ENCODE results near the gene PRR22.
"Not testable (repeated sequence)": the region's sequence is repeated elsewhere in the genome, so short reads cannot be mapped to it uniquely, and the experiment has no call there.

PRR22 gene

GRCh38 chr19:5782945-5783919, 1.3 kb downstream of the PRR22 start:
- Histone ChIP-seq H3K27me3 (no peaks in the 10 kb centered on the region), H3K4me1 (ENCODE audit: control insufficient read depth in 1 of 2, insufficient read depth in 1 of 2, low read depth in 1 of 2, low read length in 1 of 2) (no peaks in the 10 kb centered on the region), H3K4me3 (ENCODE audit: low read depth in 1 of 2, low read length in 1 of 2) (no peak overlapping the region), H3K36me3 (peaks cover 57% of the 10 kb centered on the region), H3K9me3 (no peaks in the 10 kb centered on the region), H3K27ac (no peak overlapping the region)
- TF ChIP-seq CTCF (IDR thresholded peaks at IDR 0.05), result no peak

- peaks cover 48% of the 10 kb centered on the region for H3K36me3 ChIP-seq
- TF ChIP-seq CTCF (IDR thresholded peaks at IDR 0.05), result no peak
- H3K27ac ChIP-seq, result no peak overlapping the region
- H3K4me3 ChIP-seq (ENCODE audit: low read depth in 1 of 2, low read length in 1 of 2), result no peak overlapping the region
- no peaks in the 10 kb centered on the region for H3K27me3 ChIP-seq
- no peaks in the 10 kb centered on the region for H3K9me3 ChIP-seq
- no peaks in the 10 kb centered on the region for H3K4me1 ChIP-seq (ENCODE audit: control insufficient read depth in 1 of 2, insufficient read depth in 1 of 2, low read depth in 1 of 2, low read length in 1 of 2)
Measured at GRCh38 chr19:5782322-5782721, 2.2 kb downstream of the PRR22 start.

GRCh38 chr19:5780916-5781315, 3.6 kb downstream of the PRR22 start:
- not testable (repeated sequence) for H3K9me3 ChIP-seq; H3K4me3 ChIP-seq (ENCODE audit: low read depth in 1 of 2, low read length in 1 of 2); H3K4me1 ChIP-seq (ENCODE audit: control insufficient read depth in 1 of 2, insufficient read depth in 1 of 2, low read depth in 1 of 2, low read length in 1 of 2); H3K27ac ChIP-seq; H3K27me3 ChIP-seq
- peaks cover 34% of the 10 kb centered on the region for H3K36me3 ChIP-seq

GRCh38 chr19:5778402-5778801, 6.1 kb downstream of the PRR22 start:
- Histone ChIP-seq H3K9me3 (no peaks in the 10 kb centered on the region), H3K27ac (no peak overlapping the region), H3K27me3 (no peaks in the 10 kb centered on the region), H3K4me3 (ENCODE audit: low read depth in 1 of 2, low read length in 1 of 2) (no peak overlapping the region), H3K36me3 (peaks cover 9% of the 10 kb centered on the region), H3K4me1 (ENCODE audit: control insufficient read depth in 1 of 2, insufficient read depth in 1 of 2, low read depth in 1 of 2, low read length in 1 of 2) (no peaks in the 10 kb centered on the region)
- no peak for TF ChIP-seq CTCF (IDR thresholded peaks at IDR 0.05)

- Histone ChIP-seq H3K27me3 (no peaks in the 10 kb centered on the region), H3K9me3 (no peaks in the 10 kb centered on the region), H3K36me3 (no peaks in the 10 kb centered on the region), H3K4me1 (ENCODE audit: control insufficient read depth in 1 of 2, insufficient read depth in 1 of 2, low read depth in 1 of 2, low read length in 1 of 2) (no peaks in the 10 kb centered on the region), H3K4me3 (ENCODE audit: low read depth in 1 of 2, low read length in 1 of 2) (no peak overlapping the region), H3K27ac (no peak overlapping the region)
- TF ChIP-seq CTCF (IDR thresholded peaks at IDR 0.05), result no peak
Measured at GRCh38 chr19:5775668-5776309, 8.8 kb downstream of the PRR22 start.

GRCh38 chr19:5774921-5775320, 9.6 kb downstream of the PRR22 start:
- TF ChIP-seq CTCF (IDR thresholded peaks at IDR 0.05), result no peak
- no peak overlapping the region for H3K4me3 ChIP-seq (ENCODE audit: low read depth in 1 of 2, low read length in 1 of 2)
- no peak overlapping the region for H3K27ac ChIP-seq
- no peaks in the 10 kb centered on the region for H3K36me3 ChIP-seq
- H3K27me3 ChIP-seq, result no peaks in the 10 kb centered on the region
- no peaks in the 10 kb centered on the region for H3K9me3 ChIP-seq
- no peaks in the 10 kb centered on the region for H3K4me1 ChIP-seq (ENCODE audit: control insufficient read depth in 1 of 2, insufficient read depth in 1 of 2, low read depth in 1 of 2, low read length in 1 of 2)
